NCI-H1694 (cell line): ENCODE results near the gene GRK7.
"Not testable (repeated sequence)": the region's sequence is repeated elsewhere in the genome, so short reads cannot be mapped to it uniquely, and the experiment has no call there.

ENCODE experiments used
- DNase-seq: peaks from one replicate; lab custom pipeline; 2025; lab: John Stamatoyannopoulos, UW

The GRK7 gene

GRCh38 chr3:141762552-141762951, 656 bp upstream of the GRK7 start:
- not testable (repeated sequence) for DNase-seq

- DNase-seq, result no peak
Observed at GRCh38 chr3:141764045-141764444, 837 bp downstream of the GRK7 start.

- DNase-seq, result no peak
Observed at GRCh38 chr3:141764465-141764864, 1.3 kb downstream of the GRK7 start.

GRCh38 chr3:141764986-141765385, 1.8 kb downstream of the GRK7 start:
- no peak for DNase-seq

- DNase-seq, result no peak
Observed at GRCh38 chr3:141767066-141767465, 3.9 kb downstream of the GRK7 start.

- DNase-seq, result no peak
Observed at GRCh38 chr3:141769221-141769894, 6.2 kb downstream of the GRK7 start.

GRCh38 chr3:141773676-141774075, 10.5 kb downstream of the GRK7 start:
- no peak for DNase-seq

GRCh38 chr3:141776376-141776775, 13.2 kb downstream of the GRK7 start:
- no peak for DNase-seq

- DNase-seq, result no peak
Observed at GRCh38 chr3:141776885-141777284, 13.7 kb downstream of the GRK7 start.

GRCh38 chr3:141777957-141778813, 15.0 kb downstream of the GRK7 start:
- no peak for DNase-seq

- no peak for DNase-seq
Observed at GRCh38 chr3:141779667-141780066, 16.5 kb downstream of the GRK7 start.

GRCh38 chr3:141782386-141782932, 19.3 kb downstream of the GRK7 start:
- DNase-seq, result no peak

GRCh38 chr3:141783632-141784031, 20.4 kb downstream of the GRK7 start:
- no peak for DNase-seq

- no peak for DNase-seq
Observed at GRCh38 chr3:141784096-141784495, 20.9 kb downstream of the GRK7 start.

- no peak for DNase-seq
Observed at GRCh38 chr3:141784531-141784930, 21.3 kb downstream of the GRK7 start.

- no peak for DNase-seq
Observed at GRCh38 chr3:141788149-141788548, 24.9 kb downstream of the GRK7 start.

GRCh38 chr3:141788750-141789149, 25.5 kb downstream of the GRK7 start:
- not testable (repeated sequence) for DNase-seq

- no peak for DNase-seq
Observed at GRCh38 chr3:141789281-141789680, 26.1 kb downstream of the GRK7 start.

GRCh38 chr3:141790171-141790570, 27.0 kb downstream of the GRK7 start:
- DNase-seq, result no peak

- no peak for DNase-seq
Observed at GRCh38 chr3:141792495-141792894, 29.3 kb downstream of the GRK7 start.

GRCh38 chr3:141793476-141794260, 30.5 kb downstream of the GRK7 start:
- DNase-seq, result no peak

- no peak for DNase-seq
Observed at GRCh38 chr3:141795276-141795675, 32.1 kb downstream of the GRK7 start.
